Esophagus muscularis mucosa (tissue), 4 donors: ENCODE data around the gene CFI. TPM values are rescaled to one million over a fixed set of nuclear protein-coding genes. Genes with fewer than 3 reads are reported as not detected.

Experiments
- DNase-seq: peaks from one replicate; pipeline ENCODE4 v3.0.0-alpha.2; 2017; ENCODE audit errors: extremely low spot score
- H3K27ac ChIP-seq, 4 donors: fragments of 200-600 bp; sonication (generic); replicated peaks in 1 of 4; 1 replicate in 3 of 4; 2 replicates in 1 of 4; pipeline ENCODE4 v1.5.1; 2016 to 2019; ENCODE audit warnings: mild to moderate bottlenecking in 1 of 4
- H3K27me3 ChIP-seq, 4 donors: fragments of 200-600 bp; sonication (generic); one replicate each; pipeline versions ENCODE4 v1.5.1 to v1.6.0; 2016 to 2019
- H3K36me3 ChIP-seq, 4 donors: fragments of 200-600 bp; sonication (generic); one replicate each; pipeline ENCODE4 v1.5.1; 2016 to 2019
- H3K4me1 ChIP-seq, 4 donors: fragments of 200-600 bp; sonication (generic); one replicate each; pipeline ENCODE4 v1.5.1; 2016 to 2019
- H3K4me3 ChIP-seq, 4 donors: fragments of 200-600 bp; sonication (generic); 1 replicate in 2 of 4; 2 replicates in 2 of 4; pipeline ENCODE4 v1.5.1; 2016 to 2019; ENCODE audit warnings: mild to moderate bottlenecking in 4 of 4, moderate library complexity in 1 of 4
- H3K9me3 ChIP-seq, 4 donors: fragments of 200-600 bp; sonication (generic); 1 replicate in 3 of 4; 2 replicates in 1 of 4; pipeline ENCODE4 v1.5.1; 2016 to 2019
- EP300 ChIP-seq: sonication (generic); formaldehyde crosslinking; IDR thresholded peaks from one replicate; pipeline ENCODE4 v1.6.1; 2017; ENCODE audit warnings: antibody characterized with exemption
- POLR2A ChIP-seq: fragments of 450-650 bp; IDR thresholded peaks from one replicate; pipeline ENCODE4 v1.6.1; 2017; ENCODE audit warnings: antibody characterized with exemption, moderate library complexity, mild to moderate bottlenecking, low read depth
- POLR2AphosphoS5 ChIP-seq, 2 donors: sonication (generic); formaldehyde crosslinking; IDR thresholded peaks; one replicate each; pipeline ENCODE4 v1.6.1; 2017; ENCODE audit warnings: antibody characterized with exemption in 2 of 2
- WGBS: methylation state at CpG from one replicate; pipeline ENCODE4 v1.1.5; 2018; 5-methylcytosine and 5-hydroxymethylcytosine counted together
- intact Hi-C: fragments of 100-400 bp; cut with DNase I; formaldehyde crosslinking; loops from one replicate; pipeline ENCODE4 v1.15.1; 2023
- total RNA-seq, 4 donors: library from RNA; depleted of rRNA; stranded (reverse); fragments of >200 nt; gene quantifications; one replicate each; pipeline versions ENCODE4 v1.1.0 to v1.2.1, GENCODE V29; 2016
- TF ChIP-seq, protein P1 (sequence below), 3 experiments: fragments of 200-600 bp in 2 of 3; fragments of 450-650 bp in 1 of 3; sonication (generic) in 2 of 3; IDR thresholded peaks; one replicate each; pipeline ENCODE4 v1.5.1; 2017 to 2019; ENCODE audit warnings: antibody characterized with exemption in 3 of 3, mild to moderate bottlenecking in 2 of 3, moderate library complexity in 1 of 3

Gene CFI
- total RNA-seq, 4 donors from 2014 or later: 8.7 to 10.6 (median 9.9) TPM

DNA sequence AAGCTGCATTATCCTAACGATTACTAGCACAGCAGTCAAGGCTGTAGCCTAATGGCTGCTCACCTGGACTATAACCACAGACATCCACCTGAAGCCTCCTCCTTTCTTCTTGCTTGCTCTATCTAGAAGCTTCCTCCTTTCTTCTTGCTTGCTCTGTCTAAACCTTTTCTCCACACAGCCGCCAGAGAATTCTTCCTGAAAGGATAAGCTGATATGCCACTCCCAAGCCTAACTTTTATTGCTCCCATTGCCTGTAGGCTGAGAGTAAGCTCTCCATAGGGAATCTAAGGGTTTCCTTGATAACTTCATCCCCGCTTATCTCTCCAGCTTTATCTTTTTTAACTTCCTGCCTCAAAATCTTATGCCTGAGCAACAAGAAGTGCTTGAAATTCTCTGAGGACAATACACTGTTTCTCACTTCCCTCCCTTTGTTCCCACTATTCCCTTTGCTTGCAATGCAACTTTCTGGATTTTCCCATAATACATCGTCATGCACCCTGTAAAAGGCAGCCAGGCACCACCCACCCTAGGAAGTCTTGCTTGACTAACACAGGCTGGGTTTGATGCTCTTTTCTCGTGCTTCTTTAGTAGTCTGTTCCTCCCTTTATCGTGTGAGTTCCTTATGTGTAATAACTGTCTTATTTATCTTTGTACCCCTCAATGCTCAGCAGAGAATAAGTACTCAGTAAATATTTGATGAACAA is 44.7 kb upstream of the CFI start:
- 73% methylated on average over 6 of the region's 6 CpGs for WGBS
- H3K36me3 ChIP-seq: no peaks in the 10 kb centered on the region
- no peaks in the 10 kb centered on the region for H3K27me3 ChIP-seq
- H3K4me1 ChIP-seq: no peaks in the 10 kb centered on the region
- intact Hi-C loops: no loop called here
- DNase-seq: no peak
- no peak overlapping the region for H3K27ac ChIP-seq
- H3K4me3 ChIP-seq: no peak overlapping the region
- no peaks in the 10 kb centered on the region for H3K9me3 ChIP-seq
- no peak for TF ChIP-seq POLR2A
- no peak for TF ChIP-seq POLR2AphosphoS5 (IDR thresholded peaks at IDR 0.05)
- TF ChIP-seq EP300: no peak
- TF ChIP-seq, protein P1, sequence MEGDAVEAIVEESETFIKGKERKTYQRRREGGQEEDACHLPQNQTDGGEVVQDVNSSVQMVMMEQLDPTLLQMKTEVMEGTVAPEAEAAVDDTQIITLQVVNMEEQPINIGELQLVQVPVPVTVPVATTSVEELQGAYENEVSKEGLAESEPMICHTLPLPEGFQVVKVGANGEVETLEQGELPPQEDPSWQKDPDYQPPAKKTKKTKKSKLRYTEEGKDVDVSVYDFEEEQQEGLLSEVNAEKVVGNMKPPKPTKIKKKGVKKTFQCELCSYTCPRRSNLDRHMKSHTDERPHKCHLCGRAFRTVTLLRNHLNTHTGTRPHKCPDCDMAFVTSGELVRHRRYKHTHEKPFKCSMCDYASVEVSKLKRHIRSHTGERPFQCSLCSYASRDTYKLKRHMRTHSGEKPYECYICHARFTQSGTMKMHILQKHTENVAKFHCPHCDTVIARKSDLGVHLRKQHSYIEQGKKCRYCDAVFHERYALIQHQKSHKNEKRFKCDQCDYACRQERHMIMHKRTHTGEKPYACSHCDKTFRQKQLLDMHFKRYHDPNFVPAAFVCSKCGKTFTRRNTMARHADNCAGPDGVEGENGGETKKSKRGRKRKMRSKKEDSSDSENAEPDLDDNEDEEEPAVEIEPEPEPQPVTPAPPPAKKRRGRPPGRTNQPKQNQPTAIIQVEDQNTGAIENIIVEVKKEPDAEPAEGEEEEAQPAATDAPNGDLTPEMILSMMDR (IDR thresholded peaks at IDR 0.05): no peak

DNA sequence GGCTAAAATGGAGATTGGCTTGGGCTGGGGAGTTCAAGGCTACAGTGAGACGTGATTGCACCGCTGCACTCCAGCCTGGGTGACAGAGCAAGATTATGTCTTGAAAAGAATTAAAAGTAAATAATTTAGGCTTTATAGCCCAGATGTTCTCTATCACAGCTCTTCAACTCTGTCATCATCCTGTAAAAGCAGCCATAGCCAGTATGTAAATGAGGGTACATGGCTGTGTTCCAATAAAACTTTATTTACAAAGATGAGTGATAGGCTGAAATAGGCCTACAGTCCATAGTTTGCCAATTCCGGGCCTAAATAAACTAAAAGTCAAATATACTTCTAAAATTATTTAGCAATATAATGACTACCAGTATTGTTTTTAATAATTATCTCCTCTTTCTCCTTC is 35.2 kb upstream of the CFI start:
- H3K4me3 ChIP-seq: no peak overlapping the region
- H3K4me1 ChIP-seq: no peaks in the 10 kb centered on the region
- no peaks in the 10 kb centered on the region for H3K9me3 ChIP-seq
- H3K36me3 ChIP-seq: no peaks in the 10 kb centered on the region
- H3K27me3 ChIP-seq: no peaks in the 10 kb centered on the region
- 77% methylated on average over 3 of the region's 3 CpGs for WGBS
- TF ChIP-seq, protein P1 (IDR thresholded peaks at IDR 0.05): no peak
- TF ChIP-seq POLR2A (no peak), EP300 (no peak), POLR2AphosphoS5 (IDR thresholded peaks at IDR 0.05) (no peak)
- no peak overlapping the region for H3K27ac ChIP-seq
- intact Hi-C loops: no loop called here
- no peak for DNase-seq

DNA sequence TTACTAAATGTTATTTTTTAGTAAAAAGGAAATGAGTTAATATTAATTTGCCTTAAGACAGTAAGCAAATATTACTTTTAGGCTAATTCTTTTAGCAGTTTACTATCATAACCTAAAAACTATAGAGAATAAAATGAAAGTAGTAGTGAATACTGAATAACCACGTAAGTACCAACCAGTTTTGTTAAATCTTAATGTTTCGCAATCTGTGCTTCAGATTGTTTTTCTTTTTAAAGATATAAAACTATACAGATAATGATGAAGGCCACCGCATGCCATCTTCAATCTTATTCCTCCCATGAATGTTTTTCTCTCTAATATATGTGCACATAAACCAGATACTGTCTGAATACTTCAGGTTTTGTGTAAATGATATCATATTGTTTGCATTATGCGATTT is 32.0 kb upstream of the CFI start:
- intact Hi-C loops: no loop called here
- H3K36me3 ChIP-seq: no peaks in the 10 kb centered on the region
- DNase-seq: no peak

DNA sequence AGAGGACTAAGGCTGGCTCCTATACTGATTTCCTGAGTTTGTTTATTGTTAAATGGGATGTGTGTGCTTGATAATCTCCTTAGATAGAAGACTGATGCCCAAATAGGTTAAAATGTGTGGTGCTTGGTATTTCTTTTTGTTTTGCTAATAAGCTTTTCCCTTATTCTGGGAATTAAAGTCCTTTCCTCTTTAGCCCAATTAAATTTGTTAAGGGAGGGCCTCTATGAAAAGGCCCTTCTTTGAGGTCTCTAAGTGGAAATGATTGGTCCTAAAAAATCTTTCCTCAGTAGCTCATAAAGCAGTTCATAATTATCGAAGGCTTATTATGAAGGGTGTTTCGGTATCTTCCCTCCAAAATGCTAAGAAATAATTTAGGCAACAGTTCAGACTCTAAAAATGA is 25.9 kb upstream of the CFI start, which contains the start of gene RRH:
Gene RRH, plus strand, starts transcription at position 301 of the 400 bp plus-strand sequence. Its CDS starts 56 bp downstream, at position 357.
- Histone ChIP-seq H3K4me3 (no peak within 1 kb of the TSS), H3K9me3 (no peaks in the 10 kb centered on the region), H3K27me3 (no peaks in the 10 kb centered on the region), H3K4me1 (no peaks in the 10 kb centered on the region), H3K36me3 (peaks cover 6 to 31% (median 22%) of the 10 kb centered on the region in 4 donors), H3K27ac (no peak within 1 kb of the TSS)
- no peak for DNase-seq
- intact Hi-C loops: no loop called here
- TF ChIP-seq POLR2A (no peak), EP300 (no peak), POLR2AphosphoS5 (IDR thresholded peaks at IDR 0.05) (no peak)
- TF ChIP-seq, protein P1 (IDR thresholded peaks at IDR 0.05): no peak
- 95% methylated on average over 2 of the region's 2 CpGs for WGBS

More for the DNA sequence above, 32.0 kb upstream of the CFI start:
- no peaks in the 10 kb centered on the region for H3K9me3 ChIP-seq
- 95% methylated on average over 4 of the region's 4 CpGs for WGBS
- H3K4me3 ChIP-seq: no peak overlapping the region
- no peaks in the 10 kb centered on the region for H3K4me1 ChIP-seq
- no peak overlapping the region for H3K27ac ChIP-seq
- no peaks in the 10 kb centered on the region for H3K27me3 ChIP-seq
- TF ChIP-seq POLR2AphosphoS5 (IDR thresholded peaks at IDR 0.05) (no peak), EP300 (no peak), POLR2A (no peak)
- TF ChIP-seq, protein P1 (IDR thresholded peaks at IDR 0.05): no peak
